ENCODE data around the gene CHN2.

- no peak for TF ChIP-seq EZH2 (IDR thresholded peaks at IDR 0.05; ENCODE audit: low read depth)
- TF ChIP-seq, protein P1, sequence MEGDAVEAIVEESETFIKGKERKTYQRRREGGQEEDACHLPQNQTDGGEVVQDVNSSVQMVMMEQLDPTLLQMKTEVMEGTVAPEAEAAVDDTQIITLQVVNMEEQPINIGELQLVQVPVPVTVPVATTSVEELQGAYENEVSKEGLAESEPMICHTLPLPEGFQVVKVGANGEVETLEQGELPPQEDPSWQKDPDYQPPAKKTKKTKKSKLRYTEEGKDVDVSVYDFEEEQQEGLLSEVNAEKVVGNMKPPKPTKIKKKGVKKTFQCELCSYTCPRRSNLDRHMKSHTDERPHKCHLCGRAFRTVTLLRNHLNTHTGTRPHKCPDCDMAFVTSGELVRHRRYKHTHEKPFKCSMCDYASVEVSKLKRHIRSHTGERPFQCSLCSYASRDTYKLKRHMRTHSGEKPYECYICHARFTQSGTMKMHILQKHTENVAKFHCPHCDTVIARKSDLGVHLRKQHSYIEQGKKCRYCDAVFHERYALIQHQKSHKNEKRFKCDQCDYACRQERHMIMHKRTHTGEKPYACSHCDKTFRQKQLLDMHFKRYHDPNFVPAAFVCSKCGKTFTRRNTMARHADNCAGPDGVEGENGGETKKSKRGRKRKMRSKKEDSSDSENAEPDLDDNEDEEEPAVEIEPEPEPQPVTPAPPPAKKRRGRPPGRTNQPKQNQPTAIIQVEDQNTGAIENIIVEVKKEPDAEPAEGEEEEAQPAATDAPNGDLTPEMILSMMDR (conservative IDR thresholded peaks at IDR 0.05): no peak
These were observed 90.8 kb downstream of the CHN2 start for GRCh38 chr7:29285444-29285793.

Data from PC-9 (cell line).